HG03469 (cell line): Measurements from ENCODE around the gene CD1E.
"Not testable (repeated sequence)": the region's sequence is repeated elsewhere in the genome, so short reads cannot be mapped to it uniquely, and the experiment has no call there.

ENCODE experiments used
- ATAC-seq: cut with Tn5 transposase; IDR thresholded peaks from one replicate; pipeline ENCODE4 v1.9.1; 2021; ENCODE audit warnings: mild to moderate bottlenecking, moderate library complexity, moderate number of reproducible peaks; ENCODE audit not compliant: unreplicated experiment

CD1E gene

GRCh38 chr1:158353303-158354075 is at the start of gene CD1E:
TSS of gene CD1E (plus strand) at chr1:158353894. CDS start at chr1:158353989, 95 bp downstream.
- ATAC-seq = peak; percentile 48

- ATAC-seq = no peak
Measured at GRCh38 chr1:158310623-158311022, 43.1 kb upstream of the CD1E start.

DNA sequence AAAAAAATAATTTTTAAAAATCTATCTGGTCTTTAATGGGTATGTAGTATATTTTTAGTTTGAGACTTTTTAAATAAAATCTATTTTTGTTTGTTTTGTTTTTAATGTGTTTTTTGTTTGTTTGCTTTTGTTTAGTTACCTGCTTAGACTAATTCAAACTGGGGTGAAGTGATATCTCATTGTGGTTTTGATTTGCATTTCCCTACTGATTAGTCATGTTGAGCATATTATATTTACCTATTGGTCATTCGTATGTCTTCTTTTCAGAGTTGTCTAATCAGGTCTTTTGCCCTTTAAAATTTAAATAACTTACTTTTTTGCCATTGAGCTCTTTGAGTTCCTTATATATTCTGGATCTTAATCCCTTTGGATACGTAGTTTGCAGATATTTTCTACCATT is 42.6 kb upstream of the CD1E start:
- no peak for ATAC-seq

- ATAC-seq = no peak
Measured at GRCh38 chr1:158323866-158324265, 29.8 kb upstream of the CD1E start.

DNA sequence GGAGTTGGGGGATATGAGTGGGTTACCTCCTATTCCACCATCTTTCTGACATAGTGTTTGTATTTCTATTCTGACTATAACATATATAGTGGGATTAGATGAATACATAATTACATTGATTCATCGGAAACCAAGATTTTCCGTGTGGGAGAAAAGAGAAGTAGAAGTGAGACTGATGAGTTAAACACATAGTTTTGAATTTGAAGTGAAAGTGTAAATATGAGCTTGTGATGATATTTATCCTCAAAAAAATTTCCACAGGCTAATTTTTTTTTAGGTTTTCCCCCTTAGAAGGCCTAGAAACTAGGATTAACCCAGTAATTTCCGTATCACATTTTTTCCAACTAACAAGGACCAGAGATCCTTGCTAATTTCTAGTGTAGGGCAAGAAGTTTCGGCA is 29.3 kb upstream of the CD1E start:
- ATAC-seq = no peak

GRCh38 chr1:158327481-158327880 is 26.2 kb upstream of the CD1E start:
- no peak for ATAC-seq

DNA sequence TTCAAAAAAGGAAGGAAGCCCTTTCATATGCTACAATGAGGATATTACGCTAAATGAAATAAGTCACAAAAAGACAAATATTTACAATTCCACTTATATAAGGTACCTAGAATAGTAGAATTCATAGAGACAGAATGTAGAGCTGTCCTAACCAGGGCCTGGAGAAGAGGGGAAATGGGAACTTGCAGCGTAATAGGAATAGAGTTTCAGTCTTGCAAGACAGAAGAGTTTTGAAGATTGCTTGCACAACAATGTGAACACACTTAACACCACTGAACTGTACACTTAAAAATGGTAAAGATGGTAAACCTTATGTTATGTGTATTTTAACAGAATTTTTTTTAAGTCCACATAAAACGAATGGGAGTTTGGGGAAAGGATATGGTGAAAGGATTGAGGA is 25.3 kb upstream of the CD1E start:
- no peak for ATAC-seq

GRCh38 chr1:158329300-158329699 is 24.4 kb upstream of the CD1E start:
- ATAC-seq = no peak

DNA sequence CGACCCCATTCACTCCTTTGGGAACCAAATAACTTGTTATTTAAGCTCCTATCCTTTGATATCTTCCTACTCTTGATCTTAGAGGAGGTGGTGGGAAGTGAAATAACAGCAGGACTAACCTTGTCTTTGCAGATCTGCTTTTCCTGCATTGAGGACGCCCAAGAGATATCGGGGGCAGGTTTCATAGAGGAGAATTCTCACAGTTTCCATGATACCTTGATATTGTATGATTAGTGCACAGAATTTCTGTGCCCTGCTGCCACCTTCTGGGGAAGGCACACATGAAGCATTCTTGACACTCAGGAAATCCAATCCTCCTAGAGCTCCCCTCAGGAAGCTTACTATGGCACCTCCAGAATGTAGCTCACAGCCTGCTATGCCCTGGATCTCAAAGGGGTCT is 24.0 kb upstream of the CD1E start:
- ATAC-seq = no peak

DNA sequence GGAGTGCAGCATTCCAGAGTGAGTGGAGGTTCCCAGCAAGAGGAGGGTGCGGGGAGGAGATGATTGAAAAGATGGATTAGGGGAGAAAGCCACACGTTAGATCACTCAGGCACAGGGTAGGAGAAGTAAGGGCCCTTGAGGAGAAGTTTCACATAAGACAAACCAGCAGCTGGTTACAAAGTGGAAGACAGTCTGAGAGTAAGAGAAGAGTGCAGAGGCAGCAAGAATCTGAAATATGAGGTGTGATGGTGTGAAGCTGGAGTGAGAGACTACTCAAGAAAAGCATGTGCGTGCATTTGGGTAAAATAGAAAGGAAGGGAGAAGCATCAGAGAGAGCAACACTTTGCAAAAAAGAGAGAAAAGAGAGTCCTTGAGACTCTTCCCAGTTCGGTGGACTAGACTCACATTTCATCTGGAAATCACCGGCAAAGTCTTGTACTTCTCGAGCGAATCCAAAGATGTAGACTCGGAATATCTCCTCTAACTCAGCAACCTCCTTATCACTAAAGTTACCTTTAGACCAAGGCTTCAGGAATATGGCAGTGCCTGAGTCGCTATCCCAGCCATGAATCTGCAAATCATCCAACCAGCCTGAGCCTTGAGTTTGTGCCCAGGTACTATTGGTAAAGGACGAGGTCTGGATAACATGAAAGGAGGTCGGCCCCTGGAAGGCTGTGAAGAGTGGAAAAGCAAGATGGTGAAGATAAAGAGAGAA is 23.1 kb upstream of the CD1E start:
- no peak for ATAC-seq

DNA sequence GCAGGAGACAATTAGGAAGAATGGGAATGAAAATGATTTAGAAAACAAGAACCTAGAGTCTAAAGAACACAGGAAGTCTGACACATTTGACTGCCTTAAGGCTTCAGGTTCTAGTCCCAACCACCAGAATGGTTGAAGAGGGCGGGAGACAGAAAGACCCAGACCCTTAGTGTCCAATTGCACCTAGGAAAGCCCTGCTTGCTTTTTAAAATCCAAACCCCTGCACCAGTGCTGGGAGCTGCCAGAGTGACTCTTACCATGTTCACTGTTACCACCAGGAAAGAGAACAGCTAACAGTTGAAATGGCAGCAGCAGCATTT is 22.6 kb upstream of the CD1E start:
- no peak for ATAC-seq

GRCh38 chr1:158331481-158332150 is 22.1 kb upstream of the CD1E start, which contains the start of gene CD1B:
TSS of gene CD1B (minus strand) at chr1:158331531. CDS start at chr1:158331423, 108 bp downstream.
- no peak for ATAC-seq

- ATAC-seq = no peak
Measured at GRCh38 chr1:158333405-158334155, 20.1 kb upstream of the CD1E start.

GRCh38 chr1:158334526-158335212 is 19.0 kb upstream of the CD1E start:
- no peak for ATAC-seq

DNA sequence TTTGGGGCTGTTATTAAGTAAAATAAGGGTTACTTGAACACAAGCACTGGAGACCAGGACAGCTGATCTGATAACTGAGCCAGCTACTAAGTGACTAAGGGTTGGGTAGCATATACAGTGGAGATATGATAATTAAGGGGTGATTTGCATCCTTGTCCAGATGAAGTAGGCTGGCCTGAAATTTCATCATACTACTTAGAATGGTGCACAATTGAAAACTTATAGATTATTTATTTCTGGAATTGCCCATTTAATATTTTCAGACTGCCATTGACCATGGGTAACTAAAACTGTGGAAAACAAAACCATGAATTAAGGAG is 18.5 kb upstream of the CD1E start:
- ATAC-seq = no peak

- ATAC-seq = not testable (repeated sequence)
Measured at GRCh38 chr1:158336413-158336812, 17.3 kb upstream of the CD1E start.

GRCh38 chr1:158348946-158349345 is 4.7 kb upstream of the CD1E start:
- ATAC-seq = not testable (repeated sequence)

DNA sequence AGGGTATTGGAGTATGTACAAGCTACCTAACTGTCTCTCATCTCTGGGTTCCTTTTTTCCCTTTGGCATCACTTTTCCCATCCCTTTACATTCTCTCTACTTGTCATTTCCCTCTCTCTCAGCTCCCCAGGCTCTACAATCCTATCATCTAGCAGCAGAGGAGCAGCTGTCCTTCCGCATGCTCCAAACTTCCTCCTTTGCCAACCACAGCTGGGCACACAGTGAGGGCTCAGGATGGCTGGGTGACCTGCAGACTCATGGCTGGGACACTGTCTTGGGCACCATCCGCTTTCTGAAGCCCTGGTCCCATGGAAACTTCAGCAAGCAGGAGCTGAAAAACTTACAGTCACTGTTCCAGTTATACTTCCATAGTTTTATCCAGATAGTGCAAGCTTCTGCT is 561 bp downstream of the CD1E start:
- no peak for ATAC-seq

GRCh38 chr1:158355773-158356285 is 2.1 kb downstream of the CD1E start:
- ATAC-seq = no peak

GRCh38 chr1:158356616-158357015 is 2.9 kb downstream of the CD1E start:
- no peak for ATAC-seq
